Sigmoid colon (tissue), 4 donors: ENCODE data around the gene NR6A1.

Experiments used
- CTCF ChIP-seq, 4 experiments: fragments of 450-650 bp in 3 of 4; fragments of 200-600 bp in 1 of 4; IDR thresholded peaks; one replicate each; pipeline ENCODE4 v1.5.1; 2016 to 2019; ENCODE audit warnings: antibody characterized with exemption in 4 of 4, mild to moderate bottlenecking in 3 of 4, moderate library complexity in 2 of 4
- EP300 ChIP-seq, 4 donors: sonication (generic); formaldehyde crosslinking; IDR thresholded peaks; one replicate each; pipeline ENCODE4 v1.6.1; 2017; ENCODE audit warnings: antibody characterized with exemption in 4 of 4
- POLR2A ChIP-seq, 2 donors: fragments of 450-650 bp; IDR thresholded peaks; one replicate each; pipeline ENCODE4 v1.6.1; 2016; ENCODE audit warnings: antibody characterized with exemption in 2 of 2, mild to moderate bottlenecking in 2 of 2, moderate library complexity in 2 of 2
- POLR2AphosphoS5 ChIP-seq, 4 donors: sonication (generic); formaldehyde crosslinking; IDR thresholded peaks; one replicate each; pipeline ENCODE4 v1.6.1; 2017; ENCODE audit warnings: antibody characterized with exemption in 4 of 4

GRCh38 chr9:124499216-124499615 lies 271.9 kb downstream of the NR6A1 start:
- TF ChIP-seq CTCF (IDR thresholded peaks at IDR 0.05) (no peak), POLR2A (IDR thresholded peaks at IDR 0.05) (no peak), POLR2AphosphoS5 (IDR thresholded peaks at IDR 0.05) (no peak), EP300 (IDR thresholded peaks at IDR 0.05) (no peak)
